DMS 273 (cell line): ENCODE data around the gene C4A.
"Not testable (repeated sequence)": the region's sequence is repeated elsewhere in the genome, so short reads cannot be mapped to it uniquely, and the experiment has no call there.

Source experiments
- DNase-seq: peaks from one replicate; lab custom pipeline; 2025; ENCODE audit not compliant: unreplicated experiment; lab: John Stamatoyannopoulos, UW

C4A gene

GRCh38 chr6:31981744-31982143 lies at the start of gene C4A:
C4A (plus strand) TSS chr6:31982057; CDS start chr6:31982108, 51 bp downstream.
- not testable (repeated sequence) for DNase-seq

GRCh38 chr6:31932137-31932536 lies 49.7 kb upstream of the C4A start:
- not testable (repeated sequence) for DNase-seq

GRCh38 chr6:31933537-31933936 lies 48.3 kb upstream of the C4A start:
- DNase-seq = no peak

GRCh38 chr6:31935021-31935420 lies 46.8 kb upstream of the C4A start:
- no peak for DNase-seq

- no peak for DNase-seq
Measured at GRCh38 chr6:31935823-31936222, 46.0 kb upstream of the C4A start.

GRCh38 chr6:31940256-31940664 lies 41.6 kb upstream of the C4A start:
- peak; percentile 56 for DNase-seq

- DNase-seq = no peak
Measured at GRCh38 chr6:31943742-31944141, 38.1 kb upstream of the C4A start.

- DNase-seq = no peak
Measured at GRCh38 chr6:31945154-31945506, 36.7 kb upstream of the C4A start.

GRCh38 chr6:31945507-31946369 lies 36.1 kb upstream of the C4A start, which contains the start of gene CFB:
CFB (plus strand) TSS chr6:31946095; CDS start chr6:31946222, 127 bp downstream.
- peak; percentile 49 for DNase-seq

- DNase-seq = no peak
Measured at GRCh38 chr6:31946370-31946885, 35.4 kb upstream of the C4A start.

- DNase-seq = no peak
Measured at GRCh38 chr6:31947070-31947675, 34.7 kb upstream of the C4A start.

- no peak for DNase-seq
Measured at GRCh38 chr6:31947864-31948263, 34.0 kb upstream of the C4A start.

GRCh38 chr6:31948306-31948705 lies 33.6 kb upstream of the C4A start:
- DNase-seq = no peak

GRCh38 chr6:31948753-31949413 lies 33.0 kb upstream of the C4A start:
- DNase-seq = no peak

- DNase-seq = no peak
Measured at GRCh38 chr6:31949926-31950548, 31.8 kb upstream of the C4A start.

GRCh38 chr6:31952140-31952805 lies 29.6 kb upstream of the C4A start:
- peak; percentile 57 for DNase-seq

GRCh38 chr6:31952890-31953289 lies 29.0 kb upstream of the C4A start:
- no peak for DNase-seq

- DNase-seq = no peak
Measured at GRCh38 chr6:31954511-31954910, 27.3 kb upstream of the C4A start.

- no peak for DNase-seq
Measured at GRCh38 chr6:31956796-31957195, 25.1 kb upstream of the C4A start.

GRCh38 chr6:31958412-31958740 lies 23.5 kb upstream of the C4A start:
- DNase-seq = no peak
